HG03442 (cell line): ENCODE measurements around the gene INTS2.
"Not testable (repeated sequence)": the region's sequence is repeated elsewhere in the genome, so short reads cannot be mapped to it uniquely, and the experiment has no call there.

Experiments used
- ATAC-seq: cut with Tn5 transposase; IDR thresholded peaks from one replicate; pipeline ENCODE4 v1.9.1; 2021; ENCODE audit warnings: mild to moderate bottlenecking, moderate library complexity; ENCODE audit not compliant: unreplicated experiment

INTS2 gene, protein sequence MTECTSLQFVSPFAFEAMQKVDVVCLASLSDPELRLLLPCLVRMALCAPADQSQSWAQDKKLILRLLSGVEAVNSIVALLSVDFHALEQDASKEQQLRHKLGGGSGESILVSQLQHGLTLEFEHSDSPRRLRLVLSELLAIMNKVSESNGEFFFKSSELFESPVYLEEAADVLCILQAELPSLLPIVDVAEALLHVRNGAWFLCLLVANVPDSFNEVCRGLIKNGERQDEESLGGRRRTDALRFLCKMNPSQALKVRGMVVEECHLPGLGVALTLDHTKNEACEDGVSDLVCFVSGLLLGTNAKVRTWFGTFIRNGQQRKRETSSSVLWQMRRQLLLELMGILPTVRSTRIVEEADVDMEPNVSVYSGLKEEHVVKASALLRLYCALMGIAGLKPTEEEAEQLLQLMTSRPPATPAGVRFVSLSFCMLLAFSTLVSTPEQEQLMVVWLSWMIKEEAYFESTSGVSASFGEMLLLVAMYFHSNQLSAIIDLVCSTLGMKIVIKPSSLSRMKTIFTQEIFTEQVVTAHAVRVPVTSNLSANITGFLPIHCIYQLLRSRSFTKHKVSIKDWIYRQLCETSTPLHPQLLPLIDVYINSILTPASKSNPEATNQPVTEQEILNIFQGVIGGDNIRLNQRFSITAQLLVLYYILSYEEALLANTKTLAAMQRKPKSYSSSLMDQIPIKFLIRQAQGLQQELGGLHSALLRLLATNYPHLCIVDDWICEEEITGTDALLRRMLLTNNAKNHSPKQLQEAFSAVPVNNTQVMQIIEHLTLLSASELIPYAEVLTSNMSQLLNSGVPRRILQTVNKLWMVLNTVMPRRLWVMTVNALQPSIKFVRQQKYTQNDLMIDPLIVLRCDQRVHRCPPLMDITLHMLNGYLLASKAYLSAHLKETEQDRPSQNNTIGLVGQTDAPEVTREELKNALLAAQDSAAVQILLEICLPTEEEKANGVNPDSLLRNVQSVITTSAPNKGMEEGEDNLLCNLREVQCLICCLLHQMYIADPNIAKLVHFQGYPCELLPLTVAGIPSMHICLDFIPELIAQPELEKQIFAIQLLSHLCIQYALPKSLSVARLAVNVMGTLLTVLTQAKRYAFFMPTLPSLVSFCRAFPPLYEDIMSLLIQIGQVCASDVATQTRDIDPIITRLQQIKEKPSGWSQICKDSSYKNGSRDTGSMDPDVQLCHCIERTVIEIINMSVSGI

DNA sequence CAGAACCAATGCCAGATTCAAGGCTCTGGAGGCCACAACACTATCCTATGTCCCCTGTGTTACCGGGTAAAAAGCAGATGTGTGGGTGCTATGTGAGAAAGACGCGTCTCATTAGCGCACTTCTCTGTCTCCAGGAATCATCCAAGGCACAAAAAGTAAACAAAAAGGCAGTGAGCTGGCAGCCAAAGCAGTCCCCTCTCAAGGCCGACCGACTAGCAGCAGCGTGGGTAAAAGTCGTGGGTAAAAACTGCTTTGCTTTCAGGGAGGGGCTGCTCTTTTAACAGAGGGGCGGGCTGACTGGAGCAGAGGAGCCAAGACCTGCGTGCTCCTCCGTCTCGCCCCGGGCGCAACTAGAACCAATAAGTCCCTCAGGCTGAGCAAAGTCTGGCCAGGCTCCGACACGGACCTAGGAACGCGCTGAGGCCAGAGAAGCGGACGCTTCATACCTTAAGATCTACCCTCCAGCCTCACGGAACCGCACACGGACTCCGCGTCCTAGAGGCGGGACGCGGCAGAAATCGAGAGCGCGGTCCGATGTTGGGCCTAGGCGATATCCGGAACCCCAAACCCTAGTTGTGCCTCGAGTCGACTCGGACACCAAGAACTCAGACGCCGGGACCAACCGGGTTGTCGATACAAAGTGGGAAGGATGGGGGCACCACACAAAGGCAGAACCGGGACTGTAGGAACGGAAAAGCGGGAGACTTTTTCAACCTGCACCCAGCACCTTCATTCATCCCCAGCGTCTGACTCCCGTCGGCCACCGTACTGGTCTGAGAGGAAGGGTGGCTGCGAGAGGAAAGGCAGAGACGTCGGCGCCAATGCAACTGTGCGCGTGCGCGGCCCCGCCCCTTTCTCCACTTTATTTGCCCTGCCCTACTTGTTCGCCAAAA lies at the start of gene INTS2:
TSS of gene INTS2 (minus strand) at position 775 of the 893 bp plus-strand sequence. CDS start 1,338 bp downstream, outside the sequence.
- ATAC-seq: peak; percentile 83

DNA sequence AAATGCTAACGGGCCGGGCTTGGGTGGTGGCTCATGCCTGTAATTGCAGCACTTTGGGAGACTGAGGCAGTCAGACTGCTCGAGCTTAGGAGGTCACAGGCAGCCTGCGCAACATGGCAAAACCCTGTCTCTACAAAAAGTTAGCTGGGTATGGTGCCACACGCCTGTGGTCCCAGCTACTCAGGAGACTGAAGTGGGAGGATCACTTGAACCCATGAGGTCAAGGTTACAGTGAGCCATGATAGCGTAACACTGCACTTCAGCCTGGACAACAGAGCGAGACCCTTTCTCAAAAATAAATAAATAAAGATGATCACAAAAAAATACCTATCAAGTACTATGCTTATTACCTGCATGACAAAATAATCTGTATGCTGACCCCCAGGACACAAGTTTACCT lies 46.3 kb upstream of the INTS2 start:
- no peak for ATAC-seq

DNA sequence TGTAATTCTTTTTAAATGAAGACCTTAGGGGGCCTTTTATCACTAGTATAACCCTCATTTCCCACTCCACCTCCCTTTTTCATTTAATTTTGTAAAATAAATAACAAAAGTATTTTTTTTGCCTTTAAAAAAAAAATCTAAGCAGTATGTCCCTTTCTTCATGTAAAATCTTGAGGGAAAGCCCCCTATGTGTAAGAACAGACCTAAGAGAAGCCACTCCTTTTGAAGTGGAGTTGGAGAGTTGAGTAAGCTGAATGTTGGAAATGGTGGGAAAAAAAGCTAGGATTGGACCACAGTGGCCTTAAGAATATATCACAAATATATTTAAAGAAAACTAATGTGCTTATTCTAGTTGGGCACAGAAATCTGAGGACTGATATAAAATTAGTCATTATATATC lies 44.5 kb upstream of the INTS2 start:
- ATAC-seq: no peak

DNA sequence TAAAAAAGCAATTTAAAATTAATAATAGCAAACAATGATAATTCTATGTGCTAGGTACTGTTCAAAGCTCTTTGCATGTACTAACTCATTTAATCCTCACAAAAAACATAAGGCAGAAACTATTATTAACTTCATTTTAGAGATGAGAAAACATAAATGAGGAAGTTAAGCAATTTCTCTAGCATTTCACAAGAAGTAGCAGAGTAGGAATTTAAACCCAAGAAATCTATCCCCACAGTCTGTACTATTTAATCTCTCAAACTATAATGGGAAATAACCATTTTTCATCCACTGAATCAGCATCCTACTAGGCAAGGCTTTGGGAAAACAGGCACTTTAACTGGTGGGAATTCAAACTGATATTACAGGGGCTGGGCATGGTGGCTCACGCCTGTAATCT lies 42.2 kb upstream of the INTS2 start:
- no peak for ATAC-seq

DNA sequence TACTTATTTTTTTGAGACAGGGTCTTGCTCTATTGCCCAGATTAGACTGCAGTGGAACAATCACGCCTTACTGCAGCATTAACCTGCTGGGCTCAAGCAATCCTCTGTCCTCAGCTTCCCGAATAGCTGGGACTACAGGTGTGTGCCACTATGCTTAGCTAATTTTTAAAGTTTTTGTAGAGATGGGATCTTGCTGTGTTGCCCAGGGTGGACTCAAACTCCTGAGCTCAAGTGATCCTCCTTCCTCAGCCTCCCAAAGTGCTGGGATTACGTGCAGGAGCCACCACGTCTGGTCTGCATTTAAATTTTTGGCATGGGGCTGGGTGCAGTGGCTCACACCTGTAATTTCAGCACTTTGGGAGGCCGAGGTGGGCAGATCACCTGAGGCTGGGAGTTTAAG lies 41.0 kb upstream of the INTS2 start:
- ATAC-seq: no peak

DNA sequence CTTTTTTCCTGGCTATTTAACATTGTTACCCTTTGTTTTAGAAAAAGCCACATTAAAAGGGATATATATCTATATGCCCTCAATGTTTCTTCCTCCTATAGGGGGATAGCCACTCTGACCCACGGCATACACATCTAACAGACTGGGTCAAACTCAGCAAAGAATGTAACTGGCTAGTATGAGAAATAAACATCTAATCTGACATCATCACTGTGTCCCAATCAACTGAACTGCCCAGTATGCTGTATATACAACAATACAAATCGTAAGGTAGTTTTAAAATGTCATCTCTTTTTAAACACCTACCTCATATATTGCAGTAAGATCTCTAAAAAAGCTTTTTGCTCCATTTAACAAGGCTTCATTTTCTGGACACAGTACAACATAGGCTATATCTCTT lies 39.9 kb upstream of the INTS2 start:
- no peak for ATAC-seq

DNA sequence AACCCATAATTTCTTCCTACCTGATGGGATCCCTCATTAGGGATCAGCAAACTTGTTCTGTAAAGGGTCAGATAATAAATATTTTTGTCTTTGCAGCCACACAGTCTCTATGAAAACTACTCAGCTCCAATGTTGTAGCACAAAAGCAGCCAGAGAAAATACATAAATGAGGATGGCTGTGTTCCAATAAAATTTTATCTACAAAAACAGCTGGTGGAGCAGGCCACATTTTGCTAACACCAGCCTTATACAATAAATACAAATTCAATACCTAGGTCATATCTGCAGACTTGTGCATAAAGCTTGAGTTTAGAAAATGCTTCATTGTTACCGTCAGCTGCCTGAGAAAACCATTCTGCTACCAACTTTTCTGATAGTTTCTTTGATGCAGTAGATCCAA lies 38.4 kb upstream of the INTS2 start:
- ATAC-seq: no peak

DNA sequence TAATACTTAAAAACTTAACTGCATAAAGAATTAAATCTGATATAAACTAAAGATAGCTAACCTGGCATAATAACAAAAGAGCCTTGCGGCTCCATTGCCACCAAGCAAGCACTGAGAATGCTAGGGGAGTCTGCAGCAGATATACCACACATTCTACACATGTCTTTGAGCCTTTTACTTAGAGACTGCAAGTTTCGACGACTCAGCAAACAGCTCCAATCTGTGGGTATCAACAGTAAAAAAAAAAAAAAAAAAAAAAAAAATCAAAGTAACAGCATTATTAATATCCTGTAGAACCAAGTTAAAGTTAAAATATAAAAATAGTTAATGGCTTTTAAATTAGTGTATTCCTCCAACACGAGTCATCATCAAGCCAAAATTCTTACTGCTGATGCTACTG lies 27.8 kb upstream of the INTS2 start:
- ATAC-seq: no peak

DNA sequence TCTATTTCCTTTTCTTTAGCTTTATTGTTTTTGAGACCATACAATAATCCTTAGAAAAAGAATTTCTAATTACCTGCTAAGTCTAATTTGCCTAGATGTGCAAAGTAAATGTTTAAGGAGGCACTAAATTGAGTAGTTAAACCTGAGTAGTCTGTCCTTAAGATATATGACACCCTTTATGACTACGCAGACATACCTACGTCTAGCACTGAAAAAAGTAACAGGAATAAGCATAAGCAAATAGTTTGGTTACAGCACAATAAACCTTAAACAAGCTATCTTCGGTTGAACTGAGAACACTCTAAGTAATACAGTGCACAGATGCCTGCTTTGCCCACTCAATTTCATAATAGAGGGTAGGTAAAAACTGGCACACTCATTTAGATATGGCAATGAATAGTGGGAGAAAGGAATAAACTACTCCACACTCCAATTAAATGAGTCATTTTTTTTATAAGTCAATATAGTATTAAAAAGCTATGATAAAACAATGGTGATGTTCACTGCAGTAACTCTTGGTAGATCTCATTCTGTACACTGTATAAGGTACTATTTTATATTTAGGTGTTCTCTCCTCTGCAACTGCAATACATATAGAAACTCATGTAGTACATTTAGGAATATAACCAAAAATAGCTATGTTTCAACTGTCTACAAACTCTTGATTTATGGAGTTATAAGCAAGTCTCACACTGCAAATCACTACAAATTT lies 19.7 kb upstream of the INTS2 start:
- no peak for ATAC-seq

DNA sequence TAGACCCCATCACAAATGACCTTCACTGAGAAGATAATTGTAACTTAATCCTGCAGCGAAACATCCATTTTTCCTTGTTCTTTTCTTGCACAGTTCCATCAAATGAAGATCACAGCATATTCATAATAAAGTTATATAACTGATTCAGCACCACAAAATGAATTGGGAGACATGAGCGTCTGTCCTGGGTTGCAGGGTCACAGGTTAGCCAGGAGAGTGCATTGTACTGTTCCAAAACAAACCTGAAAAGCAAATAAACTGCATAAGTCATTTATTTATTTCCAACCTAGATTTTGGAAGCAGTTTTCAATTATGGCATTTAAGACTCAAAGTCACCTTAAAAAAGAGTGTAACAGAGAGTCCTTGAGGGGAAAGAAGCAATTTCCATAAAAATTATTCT lies 18.6 kb upstream of the INTS2 start:
- no peak for ATAC-seq

DNA sequence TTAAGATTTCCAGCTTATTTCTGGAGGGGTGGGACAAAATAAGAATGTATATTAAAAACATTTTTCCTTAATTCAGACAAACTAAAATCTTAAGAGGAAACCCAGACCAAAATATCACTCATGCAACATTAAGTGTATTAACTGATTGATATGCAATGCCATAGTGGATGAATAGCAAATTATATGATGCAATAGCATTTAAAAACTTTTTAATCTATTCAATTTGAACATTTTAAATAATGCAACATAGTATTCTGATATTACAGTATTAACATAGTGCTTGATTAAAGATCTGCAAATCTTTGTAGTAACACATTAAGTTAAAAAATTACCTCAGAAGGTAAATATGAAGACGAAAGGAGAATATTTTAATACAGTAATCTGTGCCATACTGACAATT lies 15.3 kb upstream of the INTS2 start:
- no peak for ATAC-seq

DNA sequence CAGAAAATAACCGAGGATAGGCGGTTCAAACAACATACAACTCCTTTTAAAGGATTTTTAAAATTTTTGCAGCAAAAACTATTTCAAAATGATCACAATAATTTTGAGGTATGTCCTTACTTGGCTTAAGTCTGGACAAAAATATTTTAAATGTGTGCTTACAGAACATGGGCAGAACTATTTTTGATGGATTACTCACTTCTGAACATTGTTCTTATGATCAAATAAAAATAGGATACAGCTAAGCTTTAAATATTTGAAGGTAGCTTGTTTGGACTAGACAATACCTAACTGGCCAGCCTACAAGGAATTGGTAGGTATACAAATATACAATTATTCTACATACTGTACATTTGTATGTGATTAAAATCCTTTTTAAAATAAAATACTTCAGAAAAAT lies 14.3 kb upstream of the INTS2 start:
- no peak for ATAC-seq

DNA sequence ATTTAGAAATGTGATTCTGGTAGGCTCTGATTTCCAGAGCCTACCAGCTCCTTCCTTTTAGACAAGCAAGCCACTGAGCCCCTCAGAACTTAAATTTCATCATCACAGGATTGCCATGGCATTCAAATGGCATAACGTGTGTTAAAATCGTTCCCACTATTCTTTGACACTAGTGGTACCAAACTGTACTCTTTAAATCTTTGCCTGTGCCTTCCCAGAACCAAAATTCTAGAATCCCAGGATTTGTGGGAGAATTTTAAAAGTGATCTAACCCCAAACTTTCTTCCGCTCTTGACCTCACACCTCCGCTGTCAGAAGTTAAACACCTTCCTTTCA lies 287 bp upstream of the INTS2 start:
- ATAC-seq: no peak

DNA sequence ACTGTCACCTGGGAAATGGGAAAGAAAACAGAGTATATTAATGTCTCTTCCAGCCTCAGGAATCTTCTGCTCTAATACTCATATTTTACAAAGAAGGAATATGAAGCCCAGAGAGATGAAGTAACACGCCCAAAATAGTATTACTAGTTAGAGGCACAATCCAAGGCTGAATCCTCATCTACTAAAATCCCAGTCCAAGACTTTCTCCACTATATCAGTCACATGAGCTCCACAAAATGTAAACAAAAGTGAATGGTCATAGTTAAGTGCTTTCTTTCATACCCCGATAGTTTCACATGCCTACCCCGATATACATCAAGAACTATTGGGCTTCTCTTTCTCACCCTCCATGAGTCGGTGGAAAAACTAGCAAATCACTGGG lies 965 bp downstream of the INTS2 start:
- ATAC-seq: no peak

DNA sequence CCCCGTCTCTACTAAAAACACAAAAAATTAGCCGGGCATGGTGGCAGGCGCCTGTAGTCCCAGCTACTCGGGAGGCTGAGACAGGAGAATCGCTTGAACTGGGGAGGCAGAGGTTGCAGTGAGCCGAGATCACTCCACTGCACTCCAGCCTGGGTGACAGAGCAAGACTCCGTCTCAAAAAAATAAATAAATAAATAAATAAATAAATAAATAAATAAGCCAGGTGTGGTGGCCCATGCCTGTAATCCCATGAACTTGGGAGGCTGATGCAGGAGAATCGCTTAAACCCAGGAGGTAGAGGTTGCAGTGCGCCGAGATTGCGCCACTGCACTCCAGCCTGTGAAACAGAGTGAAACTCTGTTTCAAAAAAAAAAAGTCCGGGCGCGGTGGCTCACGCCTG lies 12.6 kb downstream of the INTS2 start:
- ATAC-seq: not testable (repeated sequence)

DNA sequence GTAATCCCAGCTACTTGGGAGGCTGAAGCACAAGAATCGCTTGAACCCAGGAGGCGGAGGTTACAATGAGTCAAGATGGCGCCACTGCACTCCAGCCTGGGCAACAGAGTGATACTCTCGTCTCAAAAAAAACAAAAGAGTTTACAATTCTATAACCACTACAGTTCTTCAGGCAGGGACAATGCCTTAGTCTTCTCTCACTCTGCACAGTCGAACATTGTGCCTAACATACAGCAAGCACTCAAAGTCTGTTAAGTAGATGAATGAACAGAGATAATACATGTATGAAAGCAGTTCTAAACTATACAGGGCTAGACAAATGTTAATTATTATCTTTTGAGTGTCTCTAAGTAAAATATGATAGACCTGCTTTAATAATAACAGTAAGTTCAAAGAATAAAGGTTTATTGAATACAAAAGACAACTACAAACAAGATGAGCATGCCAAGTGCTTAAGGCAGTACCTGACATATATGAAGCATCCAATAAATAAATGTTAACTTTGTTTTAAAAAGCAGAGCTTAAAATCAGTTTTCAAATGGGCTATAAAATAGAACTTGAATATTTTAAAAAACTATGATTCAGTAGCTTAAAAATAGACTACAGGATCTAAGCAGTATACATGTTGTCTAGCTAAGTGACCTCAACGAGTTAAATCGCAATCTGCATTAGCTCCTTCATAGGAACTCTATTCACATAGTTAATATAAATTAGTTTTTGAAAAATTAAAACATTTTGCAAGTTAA lies 19.3 kb downstream of the INTS2 start:
- no peak for ATAC-seq

DNA sequence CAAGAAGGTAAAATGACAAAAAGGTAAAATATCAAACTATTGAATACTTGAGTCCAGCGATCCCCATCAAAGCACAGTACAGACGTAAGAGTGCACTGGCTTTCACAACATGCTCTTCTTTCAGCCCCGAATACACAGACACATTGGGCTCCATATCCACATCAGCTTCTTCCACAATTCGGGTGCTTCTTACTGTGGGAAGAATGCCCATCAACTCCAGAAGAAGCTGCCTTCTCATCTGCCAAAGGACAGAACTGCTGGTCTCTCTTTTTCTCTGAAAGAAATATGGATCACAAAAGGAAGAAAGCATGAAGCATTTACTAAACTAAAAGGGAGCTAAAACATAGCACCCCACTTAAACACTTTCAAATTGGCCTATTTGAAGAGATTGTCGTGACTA lies 20.4 kb downstream of the INTS2 start:
- ATAC-seq: no peak

DNA sequence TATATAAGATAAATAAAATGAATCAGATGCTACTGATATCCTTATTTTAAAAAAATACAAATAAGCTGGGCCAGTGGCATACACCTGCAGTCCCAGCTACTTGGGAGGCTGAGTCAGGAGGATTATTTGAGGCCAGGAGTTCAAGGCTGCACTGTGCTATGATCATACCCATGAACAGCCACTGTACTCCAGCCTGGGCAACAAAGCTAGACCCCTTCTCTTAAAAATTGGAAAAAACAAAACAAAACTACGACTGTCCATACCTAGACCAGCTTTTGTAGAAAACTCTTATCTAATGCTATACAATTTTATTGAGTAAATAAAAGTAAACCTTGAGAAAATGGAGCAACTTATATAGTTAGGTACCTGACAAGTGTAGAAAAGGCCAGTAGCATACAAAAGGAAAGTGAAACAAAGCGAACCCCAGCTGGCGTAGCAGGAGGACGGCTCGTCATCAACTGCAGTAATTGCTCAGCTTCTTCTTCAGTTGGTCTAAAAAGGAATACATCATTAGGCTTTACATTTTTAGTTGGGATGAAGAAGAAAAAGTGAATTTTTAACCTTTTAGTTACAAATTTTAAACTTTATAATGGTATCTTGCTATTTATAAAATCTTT lies 23.6 kb downstream of the INTS2 start:
- ATAC-seq: peak; percentile 55

DNA sequence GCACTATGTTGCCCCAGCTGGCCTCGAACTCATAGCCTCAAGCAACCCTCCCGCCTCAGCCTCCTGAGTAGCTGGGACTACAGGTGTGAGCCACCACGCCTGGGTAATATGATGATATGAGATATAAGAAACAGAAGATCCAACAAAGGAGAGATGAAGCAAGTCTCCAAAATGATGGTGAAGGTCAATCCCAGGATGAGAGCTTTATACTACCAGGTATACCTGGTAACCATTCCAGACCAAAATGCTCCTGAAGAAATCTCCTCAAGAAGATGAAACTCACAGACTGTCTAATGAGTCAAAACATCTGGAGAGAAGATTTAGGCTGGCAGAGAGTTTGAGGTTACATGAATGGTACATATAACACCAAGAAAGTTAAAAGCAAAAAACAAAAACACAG lies 24.5 kb downstream of the INTS2 start:
- no peak for ATAC-seq
